ENCODE data around the gene DIRAS1. TPM values are rescaled to one million over a fixed set of nuclear protein-coding genes. Genes with fewer than 3 reads are reported as not detected.
A peak's percentile ranks its signal among the peaks of the same experiment; 100 is the strongest.

The DIRAS1 gene
- total and polyA plus RNA-seq, 2 of the 4 experiments (the other 2 are of a cell fraction) = 1.4 to 10.3 TPM

DNA sequence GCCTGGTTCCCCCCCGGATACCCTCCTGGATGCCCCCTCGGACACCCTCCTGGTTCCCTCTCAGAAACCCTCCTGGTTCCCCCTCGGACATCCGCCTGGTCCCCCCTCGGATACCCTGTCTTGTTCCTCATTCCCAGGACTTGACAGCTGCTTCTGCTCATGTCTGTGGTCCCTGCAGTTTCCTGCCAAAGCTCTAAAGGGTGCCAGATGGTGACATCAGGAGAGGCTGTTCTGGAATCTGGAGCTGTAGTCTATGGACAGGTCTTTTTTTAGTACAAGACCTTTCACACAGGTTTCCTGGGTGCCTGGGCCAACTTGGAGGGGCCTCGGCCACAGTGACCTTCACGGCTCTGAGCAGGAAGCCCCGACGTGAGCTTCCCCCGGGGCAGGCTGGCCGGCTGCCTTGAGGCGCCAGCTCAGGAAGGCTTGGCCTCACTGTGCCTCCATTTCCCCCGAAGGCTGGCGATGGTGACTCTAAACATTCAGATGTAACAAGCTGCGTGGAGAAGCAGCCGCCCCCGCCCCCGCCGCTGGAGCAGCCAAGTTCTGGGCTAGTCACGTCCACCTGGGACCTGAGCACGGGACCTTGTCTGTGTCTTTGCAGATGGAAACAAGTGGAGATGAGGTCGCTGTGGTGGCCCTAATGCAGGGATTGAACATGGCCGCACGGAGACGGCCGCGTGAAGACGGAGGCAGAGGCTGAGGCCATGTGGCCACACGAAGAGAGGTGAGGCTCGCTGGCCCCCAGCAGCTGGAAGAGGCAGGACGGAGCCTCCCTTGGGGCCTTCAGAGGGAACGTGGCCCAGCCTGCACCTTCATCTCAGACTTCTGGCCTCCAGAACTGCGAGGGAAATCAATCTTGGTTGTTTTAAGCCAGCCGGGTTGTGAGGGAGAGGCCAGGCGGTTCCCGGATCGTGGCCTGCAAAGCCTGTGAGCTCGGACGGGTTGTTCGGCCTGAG lies 49.2 kb upstream of the DIRAS1 start:
- H4K5ac ChIP-seq (ENCODE audit: low read depth, low read length) = no peak overlapping the region
- H2BK15ac ChIP-seq (ENCODE audit: low read depth, low read length) = no peak overlapping the region
- H3K23ac ChIP-seq (ENCODE audit: low read depth, low read length) = no peak overlapping the region
- H3K4ac ChIP-seq (ENCODE audit: low read depth, low read length) = no peak overlapping the region
- H3K9me3 ChIP-seq (ENCODE audit: control insufficient read depth, insufficient read depth, low read length) = no peaks in the 10 kb centered on the region
- WGBS, 2 experiments (ENCODE audit: extremely low coverage in 2 of 2, insufficient read length in 1 of 2) = 76% methylated on average over 30 of the region's 40 CpGs; no CpG with 5 or more reads in 1 of the 2 experiments
- H3K9me1 ChIP-seq (ENCODE audit: insufficient read depth, low read length) = peaks cover 2% of the 10 kb centered on the region; the same call in 1 of the 2 replicates
- in situ Hi-C loops (cut with MboI; ENCODE audit: low sequenced_read_pairs) = no loop called here
- peaks cover 66% of the 10 kb centered on the region for H4K20me1 ChIP-seq (ENCODE audit: insufficient read depth, low read length)
- ChIA-PET CTCF (no interaction called here), POLR2A (ENCODE audit: unreplicated experiment) (no interaction called here)
- H3K4me1 ChIP-seq (ENCODE audit: control insufficient read depth, insufficient read depth, low read length) = peaks cover 2% of the 10 kb centered on the region; the same call in 1 of the 2 replicates
- no peak overlapping the region for H3K56ac ChIP-seq (ENCODE audit: extremely low read depth, insufficient read depth, low read length)
- no peak overlapping the region for H2AFZ ChIP-seq (replicated peaks; ENCODE audit: low read length, poor library complexity)
- H3K79me1 ChIP-seq (ENCODE audit: low read depth in 1 of 2, low read length in 2 of 2) = peaks cover 0 to 60% of the 10 kb centered on the region in 2 experiments; a peak in 2 of 4 replicates
- H2BK5ac ChIP-seq (ENCODE audit: low read depth, low read length, poor library complexity, severe bottlenecking) = no peak overlapping the region
- no peak for TF ChIP-seq POLR2A (IDR thresholded peaks at IDR 0.05; ENCODE audit: low read depth, low read length)
- no peak for TF ChIP-seq SMC3 (IDR thresholded peaks at IDR 0.05; ENCODE audit: low read depth, low read length)
- TF ChIP-seq MAFK (IDR thresholded peaks at IDR 0.05; ENCODE audit: low read depth, low read length) = no peak
- no peak for TF ChIP-seq FOS (IDR thresholded peaks at IDR 0.05; ENCODE audit: low read depth, low read length)
- no peak for TF ChIP-seq CHD1 (IDR thresholded peaks at IDR 0.05; ENCODE audit: low read depth, low read length)
- TF ChIP-seq, protein P1, sequence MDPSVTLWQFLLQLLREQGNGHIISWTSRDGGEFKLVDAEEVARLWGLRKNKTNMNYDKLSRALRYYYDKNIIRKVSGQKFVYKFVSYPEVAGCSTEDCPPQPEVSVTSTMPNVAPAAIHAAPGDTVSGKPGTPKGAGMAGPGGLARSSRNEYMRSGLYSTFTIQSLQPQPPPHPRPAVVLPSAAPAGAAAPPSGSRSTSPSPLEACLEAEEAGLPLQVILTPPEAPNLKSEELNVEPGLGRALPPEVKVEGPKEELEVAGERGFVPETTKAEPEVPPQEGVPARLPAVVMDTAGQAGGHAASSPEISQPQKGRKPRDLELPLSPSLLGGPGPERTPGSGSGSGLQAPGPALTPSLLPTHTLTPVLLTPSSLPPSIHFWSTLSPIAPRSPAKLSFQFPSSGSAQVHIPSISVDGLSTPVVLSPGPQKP (IDR thresholded peaks at IDR 0.05; ENCODE audit: borderline replicate concordance, low read depth, low read length) = no peak
- no peak for TF ChIP-seq BHLHE40 (IDR thresholded peaks at IDR 0.05; ENCODE audit: low read depth, low read length)
- no peak for TF ChIP-seq MAZ (IDR thresholded peaks at IDR 0.05; ENCODE audit: borderline replicate concordance, low read depth, low read length)
- no peak for TF ChIP-seq RFX5 (IDR thresholded peaks at IDR 0.05; ENCODE audit: low read depth, low read length)
- TF ChIP-seq CEBPB (IDR thresholded peaks at IDR 0.05; ENCODE audit: low read depth, low read length) = no peak
- no peak for TF ChIP-seq NFE2L2 (IDR thresholded peaks at IDR 0.05; ENCODE audit: low read depth, low read length)
- TF ChIP-seq, protein P2, sequence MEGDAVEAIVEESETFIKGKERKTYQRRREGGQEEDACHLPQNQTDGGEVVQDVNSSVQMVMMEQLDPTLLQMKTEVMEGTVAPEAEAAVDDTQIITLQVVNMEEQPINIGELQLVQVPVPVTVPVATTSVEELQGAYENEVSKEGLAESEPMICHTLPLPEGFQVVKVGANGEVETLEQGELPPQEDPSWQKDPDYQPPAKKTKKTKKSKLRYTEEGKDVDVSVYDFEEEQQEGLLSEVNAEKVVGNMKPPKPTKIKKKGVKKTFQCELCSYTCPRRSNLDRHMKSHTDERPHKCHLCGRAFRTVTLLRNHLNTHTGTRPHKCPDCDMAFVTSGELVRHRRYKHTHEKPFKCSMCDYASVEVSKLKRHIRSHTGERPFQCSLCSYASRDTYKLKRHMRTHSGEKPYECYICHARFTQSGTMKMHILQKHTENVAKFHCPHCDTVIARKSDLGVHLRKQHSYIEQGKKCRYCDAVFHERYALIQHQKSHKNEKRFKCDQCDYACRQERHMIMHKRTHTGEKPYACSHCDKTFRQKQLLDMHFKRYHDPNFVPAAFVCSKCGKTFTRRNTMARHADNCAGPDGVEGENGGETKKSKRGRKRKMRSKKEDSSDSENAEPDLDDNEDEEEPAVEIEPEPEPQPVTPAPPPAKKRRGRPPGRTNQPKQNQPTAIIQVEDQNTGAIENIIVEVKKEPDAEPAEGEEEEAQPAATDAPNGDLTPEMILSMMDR (conservative IDR thresholded peaks at IDR 0.05; ENCODE audit: low read depth, low read length) = no peak
- TF ChIP-seq MXI1 (IDR thresholded peaks at IDR 0.05; ENCODE audit: borderline replicate concordance, low read depth, low read length) = no peak
- DNase-seq (peak; percentile 47), ATAC-seq (ENCODE audit: low read depth) (peak; percentile 53)
- no peak overlapping the region for H2AK5ac ChIP-seq (ENCODE audit: low read depth, low read length)
- H3K14ac ChIP-seq (replicated peaks; ENCODE audit: low read depth, low read length) = no peak overlapping the region
- intact Hi-C loops (cut with micrococcal nuclease) = no loop called here
- dilution Hi-C loops (cut with HindIII; ENCODE audit: low sequenced_read_pairs, unreplicated experiment) = no loop called here
- no peak overlapping the region for H3K18ac ChIP-seq (ENCODE audit: low read depth, low read length)
- H3K27ac ChIP-seq (ENCODE audit: insufficient read depth, low read length) = no peak overlapping the region
- no peak overlapping the region for H3K4me2 ChIP-seq (ENCODE audit: low read depth, low read length)
- no peaks in the 10 kb centered on the region for H3K27me3 ChIP-seq (ENCODE audit: control insufficient read depth, insufficient read depth, low read length)
- no peak overlapping the region for H4K8ac ChIP-seq (ENCODE audit: low read depth in 2 of 2, low read length in 2 of 2)
- H2BK20ac ChIP-seq (ENCODE audit: low read depth, low read length) = no peak overlapping the region
- H2AK9ac ChIP-seq (replicated peaks; ENCODE audit: low read depth, low read length, poor library complexity) = peak overlapping the region; percentile 50
- H3K4me3 ChIP-seq (ENCODE audit: insufficient read depth, low read depth, low read length) = no peak overlapping the region
- BruUV-seq (replicated peaks) = no TSS peak
- no peak overlapping the region for H4K91ac ChIP-seq (ENCODE audit: insufficient read depth, low read depth, low read length)
- no peak overlapping the region for H2BK120ac ChIP-seq (ENCODE audit: low read depth, low read length)
- H3K36me3 ChIP-seq (ENCODE audit: control insufficient read depth, insufficient read depth, low read length) = peaks cover 28% of the 10 kb centered on the region
- no peak overlapping the region for H3K9ac ChIP-seq (ENCODE audit: low read depth, low read length)
